T-helper 9 cell (primary cell): ENCODE results near the gene KRTAP10-11.
"Not testable (repeated sequence)": the region's sequence is repeated elsewhere in the genome, so short reads cannot be mapped to it uniquely, and the experiment has no call there.

Source experiments
- DNase-seq: peaks from one replicate; pipeline ENCODE4 v3.0.0-alpha.2; 2020

The KRTAP10-11 gene

GRCh38 chr21:44615466-44615865, 30.7 kb upstream of the KRTAP10-11 start:
- DNase-seq: no peak

GRCh38 chr21:44615911-44616590, 30.2 kb upstream of the KRTAP10-11 start:
- DNase-seq: no peak

- no peak for DNase-seq
Measured at GRCh38 chr21:44616591-44616926, 29.7 kb upstream of the KRTAP10-11 start.

- DNase-seq: no peak
Measured at GRCh38 chr21:44617071-44617501, 29.1 kb upstream of the KRTAP10-11 start.

GRCh38 chr21:44618504-44618903, 27.7 kb upstream of the KRTAP10-11 start:
- DNase-seq: no peak

GRCh38 chr21:44618909-44619308, 27.3 kb upstream of the KRTAP10-11 start:
- peak; percentile 37 for DNase-seq

GRCh38 chr21:44619886-44620285, 26.3 kb upstream of the KRTAP10-11 start:
- no peak for DNase-seq

- no peak for DNase-seq
Measured at GRCh38 chr21:44623575-44623974, 22.6 kb upstream of the KRTAP10-11 start.

GRCh38 chr21:44625756-44626155, 20.5 kb upstream of the KRTAP10-11 start:
- DNase-seq: no peak

- no peak for DNase-seq
Measured at GRCh38 chr21:44626262-44626661, 20.0 kb upstream of the KRTAP10-11 start.

GRCh38 chr21:44626673-44627143, 19.5 kb upstream of the KRTAP10-11 start, which contains the start of gene KRTAP10-9:
KRTAP10-9 (plus strand) TSS chr21:44627093; CDS start chr21:44627172, 79 bp downstream.
- no peak for DNase-seq

- DNase-seq: not testable (repeated sequence)
Measured at GRCh38 chr21:44627181-44627822, 18.9 kb upstream of the KRTAP10-11 start.

- not testable (repeated sequence) for DNase-seq
Measured at GRCh38 chr21:44627831-44628233, 18.4 kb upstream of the KRTAP10-11 start.

GRCh38 chr21:44628707-44629391, 17.4 kb upstream of the KRTAP10-11 start:
- DNase-seq: no peak

- no peak for DNase-seq
Measured at GRCh38 chr21:44630440-44630839, 15.8 kb upstream of the KRTAP10-11 start.

- DNase-seq: no peak
Measured at GRCh38 chr21:44632067-44632466, 14.1 kb upstream of the KRTAP10-11 start.

- no peak for DNase-seq
Measured at GRCh38 chr21:44636209-44637017, 9.8 kb upstream of the KRTAP10-11 start.

GRCh38 chr21:44637018-44637850, 9.0 kb upstream of the KRTAP10-11 start, which contains the start of gene KRTAP10-10:
KRTAP10-10 (plus strand) TSS chr21:44637356; CDS start chr21:44637418, 62 bp downstream.
- DNase-seq: no peak

- not testable (repeated sequence) for DNase-seq
Measured at GRCh38 chr21:44637851-44638348, 8.3 kb upstream of the KRTAP10-11 start.

- not testable (repeated sequence) for DNase-seq
Measured at GRCh38 chr21:44638506-44639330, 7.5 kb upstream of the KRTAP10-11 start.

GRCh38 chr21:44639331-44639655, 6.9 kb upstream of the KRTAP10-11 start:
- no peak for DNase-seq
